Measurements from ENCODE around the gene NDST1.

Gene NDST1

GRCh38 chr5:150538007-150538917, 30.3 kb downstream of the NDST1 start:
- Histone ChIP-seq H3K27me3 (ENCODE audit: insufficient read depth, low read length, poor library complexity) (peaks cover 11% of the 10 kb centered on the region), H3K27ac (ENCODE audit: low read length) (no peak overlapping the region), H3K36me3 (ENCODE audit: insufficient read depth, low read length) (no peaks in the 10 kb centered on the region), H2AFZ (ENCODE audit: low read depth, low read length) (no peak overlapping the region), H3K9ac (ENCODE audit: low read depth, low read length) (no peak overlapping the region), H3K4me3 (ENCODE audit: low read depth in 1 of 2, low read length in 2 of 2) (no peak overlapping the region), H3K9me3 (ENCODE audit: insufficient read depth, low read length, severe bottlenecking) (no peaks in the 10 kb centered on the region), H3K4me2 (ENCODE audit: insufficient read depth, low read length) (no peak overlapping the region), H3K79me2 (ENCODE audit: insufficient read depth, low read length) (no peaks in the 10 kb centered on the region), H4K20me1 (ENCODE audit: insufficient read depth, low read length) (no peaks in the 10 kb centered on the region), H3K4me1 (ENCODE audit: insufficient read depth, low read length) (no peaks in the 10 kb centered on the region)
- no peak for TF ChIP-seq EZH2 (IDR thresholded peaks at IDR 0.05; ENCODE audit: borderline replicate concordance, low read depth, low read length, severe bottlenecking)
- TF ChIP-seq, protein P1, sequence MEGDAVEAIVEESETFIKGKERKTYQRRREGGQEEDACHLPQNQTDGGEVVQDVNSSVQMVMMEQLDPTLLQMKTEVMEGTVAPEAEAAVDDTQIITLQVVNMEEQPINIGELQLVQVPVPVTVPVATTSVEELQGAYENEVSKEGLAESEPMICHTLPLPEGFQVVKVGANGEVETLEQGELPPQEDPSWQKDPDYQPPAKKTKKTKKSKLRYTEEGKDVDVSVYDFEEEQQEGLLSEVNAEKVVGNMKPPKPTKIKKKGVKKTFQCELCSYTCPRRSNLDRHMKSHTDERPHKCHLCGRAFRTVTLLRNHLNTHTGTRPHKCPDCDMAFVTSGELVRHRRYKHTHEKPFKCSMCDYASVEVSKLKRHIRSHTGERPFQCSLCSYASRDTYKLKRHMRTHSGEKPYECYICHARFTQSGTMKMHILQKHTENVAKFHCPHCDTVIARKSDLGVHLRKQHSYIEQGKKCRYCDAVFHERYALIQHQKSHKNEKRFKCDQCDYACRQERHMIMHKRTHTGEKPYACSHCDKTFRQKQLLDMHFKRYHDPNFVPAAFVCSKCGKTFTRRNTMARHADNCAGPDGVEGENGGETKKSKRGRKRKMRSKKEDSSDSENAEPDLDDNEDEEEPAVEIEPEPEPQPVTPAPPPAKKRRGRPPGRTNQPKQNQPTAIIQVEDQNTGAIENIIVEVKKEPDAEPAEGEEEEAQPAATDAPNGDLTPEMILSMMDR (IDR thresholded peaks at IDR 0.05; ENCODE audit: borderline replicate concordance, extremely low read depth, low read length, poor library complexity, severe bottlenecking), result no peak
- DNase-seq, result no peak
- no peak for ATAC-seq (ENCODE audit: insufficient read depth, low read depth)

GRCh38 chr5:150539206-150539605, 31.3 kb downstream of the NDST1 start:
- ATAC-seq (ENCODE audit: insufficient read depth, low read depth) (no peak), DNase-seq (no peak)
- H3K9me3 ChIP-seq (ENCODE audit: insufficient read depth, low read length, severe bottlenecking), result no peaks in the 10 kb centered on the region
- no peaks in the 10 kb centered on the region for H3K36me3 ChIP-seq (ENCODE audit: insufficient read depth, low read length)
- no peak overlapping the region for H3K4me2 ChIP-seq (ENCODE audit: insufficient read depth, low read length)
- no peaks in the 10 kb centered on the region for H3K79me2 ChIP-seq (ENCODE audit: insufficient read depth, low read length)
- no peaks in the 10 kb centered on the region for H3K4me1 ChIP-seq (ENCODE audit: insufficient read depth, low read length)
- H3K9ac ChIP-seq (ENCODE audit: low read depth, low read length), result no peak overlapping the region
- no peak overlapping the region for H2AFZ ChIP-seq (ENCODE audit: low read depth, low read length)
- H3K27ac ChIP-seq (ENCODE audit: low read length), result no peak overlapping the region
- peaks cover 11% of the 10 kb centered on the region for H3K27me3 ChIP-seq (ENCODE audit: insufficient read depth, low read length, poor library complexity)
- no peak overlapping the region for H3K4me3 ChIP-seq (ENCODE audit: low read depth in 1 of 2, low read length in 2 of 2)
- no peaks in the 10 kb centered on the region for H4K20me1 ChIP-seq (ENCODE audit: insufficient read depth, low read length)
- TF ChIP-seq, protein P1 (IDR thresholded peaks at IDR 0.05; ENCODE audit: borderline replicate concordance, extremely low read depth, low read length, poor library complexity, severe bottlenecking), result no peak

DNA sequence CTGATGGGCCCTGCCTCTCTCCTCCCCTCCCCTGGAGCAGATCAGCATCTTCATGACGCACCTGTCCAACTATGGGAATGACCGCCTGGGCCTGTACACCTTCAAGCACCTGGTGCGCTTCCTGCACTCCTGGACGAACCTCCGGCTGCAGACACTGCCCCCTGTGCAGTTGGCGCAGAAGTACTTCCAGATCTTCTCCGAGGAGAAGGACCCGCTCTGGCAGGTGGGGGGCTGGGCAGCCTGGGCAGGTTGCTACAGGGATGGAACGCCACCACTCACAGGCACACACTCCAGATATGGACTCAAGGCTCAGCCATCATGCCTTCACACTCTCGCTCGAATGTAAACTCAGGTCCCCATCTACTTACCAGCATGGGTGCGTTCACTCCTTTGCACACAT, 32.1 kb downstream of the NDST1 start:
- no peak for ATAC-seq (ENCODE audit: insufficient read depth, low read depth)
- Histone ChIP-seq H3K79me2 (ENCODE audit: insufficient read depth, low read length) (no peaks in the 10 kb centered on the region), H3K36me3 (ENCODE audit: insufficient read depth, low read length) (no peaks in the 10 kb centered on the region), H3K4me2 (ENCODE audit: insufficient read depth, low read length) (no peak overlapping the region), H3K27me3 (ENCODE audit: insufficient read depth, low read length, poor library complexity) (peaks cover 11% of the 10 kb centered on the region), H3K27ac (ENCODE audit: low read length) (no peak overlapping the region), H3K9ac (ENCODE audit: low read depth, low read length) (no peak overlapping the region), H3K4me1 (ENCODE audit: insufficient read depth, low read length) (no peaks in the 10 kb centered on the region), H2AFZ (ENCODE audit: low read depth, low read length) (no peak overlapping the region), H3K9me3 (ENCODE audit: insufficient read depth, low read length, severe bottlenecking) (no peaks in the 10 kb centered on the region), H4K20me1 (ENCODE audit: insufficient read depth, low read length) (no peaks in the 10 kb centered on the region), H3K4me3 (ENCODE audit: low read depth in 1 of 2, low read length in 2 of 2) (no peak overlapping the region)
- DNase-seq, result no peak
- TF ChIP-seq, protein P1 (IDR thresholded peaks at IDR 0.05; ENCODE audit: borderline replicate concordance, extremely low read depth, low read length, poor library complexity, severe bottlenecking), result no peak
- TF ChIP-seq EZH2 (IDR thresholded peaks at IDR 0.05; ENCODE audit: borderline replicate concordance, low read depth, low read length, severe bottlenecking), result no peak
